ENCODE measurements around the gene TRDN. TPM values are rescaled to one million over a fixed set of nuclear protein-coding genes. Genes with fewer than 3 reads are reported as not detected.

Gene TRDN
- total and polyA plus RNA-seq, 2 donors (not counting 1 experiment from before 2014, with no cell fraction given): not detected

DNA sequence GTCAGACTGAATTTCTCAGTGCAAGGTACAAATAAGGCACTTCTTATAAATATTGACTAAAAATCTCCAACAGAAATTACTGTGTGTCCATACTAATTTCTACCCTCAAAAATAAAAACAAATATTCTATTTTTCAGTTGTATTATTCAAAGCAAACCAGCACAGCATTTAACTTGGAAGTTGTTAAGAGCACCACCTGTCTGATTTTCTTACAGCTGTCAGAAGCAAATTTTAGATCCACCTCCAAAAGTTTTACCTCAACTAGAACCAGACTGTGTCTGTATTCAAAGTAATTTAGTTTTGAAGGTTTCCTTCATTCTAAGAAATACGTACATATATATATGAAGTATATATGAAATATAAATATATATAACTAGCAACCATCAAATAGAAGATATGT is 1.2 kb downstream of the TRDN start:
- no peak overlapping the region for H3K4me2 ChIP-seq (ENCODE audit: extremely low read depth, insufficient read depth, low read length)
- H3K79me2 ChIP-seq (ENCODE audit: control insufficient read depth, insufficient read depth, low read length): no peaks in the 10 kb centered on the region
- no peaks in the 10 kb centered on the region for H3K36me3 ChIP-seq (ENCODE audit: control insufficient read depth, insufficient read depth, low read length)
- no peak overlapping the region for H3K9ac ChIP-seq (ENCODE audit: insufficient read depth, low read length)
- no peak overlapping the region for H3K27ac ChIP-seq (ENCODE audit: insufficient read depth, low read length)
- TF ChIP-seq, protein P1, sequence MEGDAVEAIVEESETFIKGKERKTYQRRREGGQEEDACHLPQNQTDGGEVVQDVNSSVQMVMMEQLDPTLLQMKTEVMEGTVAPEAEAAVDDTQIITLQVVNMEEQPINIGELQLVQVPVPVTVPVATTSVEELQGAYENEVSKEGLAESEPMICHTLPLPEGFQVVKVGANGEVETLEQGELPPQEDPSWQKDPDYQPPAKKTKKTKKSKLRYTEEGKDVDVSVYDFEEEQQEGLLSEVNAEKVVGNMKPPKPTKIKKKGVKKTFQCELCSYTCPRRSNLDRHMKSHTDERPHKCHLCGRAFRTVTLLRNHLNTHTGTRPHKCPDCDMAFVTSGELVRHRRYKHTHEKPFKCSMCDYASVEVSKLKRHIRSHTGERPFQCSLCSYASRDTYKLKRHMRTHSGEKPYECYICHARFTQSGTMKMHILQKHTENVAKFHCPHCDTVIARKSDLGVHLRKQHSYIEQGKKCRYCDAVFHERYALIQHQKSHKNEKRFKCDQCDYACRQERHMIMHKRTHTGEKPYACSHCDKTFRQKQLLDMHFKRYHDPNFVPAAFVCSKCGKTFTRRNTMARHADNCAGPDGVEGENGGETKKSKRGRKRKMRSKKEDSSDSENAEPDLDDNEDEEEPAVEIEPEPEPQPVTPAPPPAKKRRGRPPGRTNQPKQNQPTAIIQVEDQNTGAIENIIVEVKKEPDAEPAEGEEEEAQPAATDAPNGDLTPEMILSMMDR (conservative IDR thresholded peaks at IDR 0.05 in 1 of 2, IDR thresholded peaks at IDR 0.05 in 1 of 2; ENCODE audit: low read depth in 1 of 2, low read length in 2 of 2): no peak
- no peak for TF ChIP-seq EZH2 (IDR thresholded peaks at IDR 0.05; ENCODE audit: low read length, missing control alignments)
- DNase-seq (ENCODE audit: low read depth in 2 of 2): no peak
- no peaks in the 10 kb centered on the region for H3K27me3 ChIP-seq (ENCODE audit: control insufficient read depth, insufficient read depth, low read length)
- H3K9me3 ChIP-seq (ENCODE audit: control insufficient read depth, insufficient read depth, low read depth, low read length): no peaks in the 10 kb centered on the region
- no peak overlapping the region for H2AFZ ChIP-seq (ENCODE audit: low read length)
- H3K4me1 ChIP-seq (ENCODE audit: control insufficient read depth, extremely low read depth, insufficient read depth, low read length): no peaks in the 10 kb centered on the region
- no peak overlapping the region for H3K4me3 ChIP-seq (replicated peaks in 1 of 4; ENCODE audit: control extremely low read depth in 1 of 4, insufficient read depth in 1 of 4, low read depth in 3 of 4, low read length in 4 of 4)
- H4K20me1 ChIP-seq (ENCODE audit: control insufficient read depth, extremely low read depth, insufficient read depth, low read length): no peaks in the 10 kb centered on the region

DNA sequence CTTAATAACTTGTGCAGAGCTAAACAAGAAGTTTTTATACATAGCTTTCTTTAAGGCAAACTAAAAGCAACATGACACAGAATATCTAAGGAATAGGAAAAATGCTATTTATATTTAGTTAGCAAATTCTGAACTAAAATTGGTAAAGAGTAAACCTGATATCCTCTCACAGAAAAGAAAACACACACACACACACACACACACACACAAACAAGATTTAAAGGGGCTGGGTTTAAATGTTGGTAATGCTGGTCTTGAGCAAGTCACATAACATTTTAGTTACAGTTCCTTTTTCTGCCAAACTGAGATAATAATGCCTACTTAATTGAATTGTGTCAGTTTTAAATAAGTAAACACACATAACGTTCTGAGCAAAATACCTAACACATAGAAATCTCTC is 1.6 kb downstream of the TRDN start:
- no peak overlapping the region for H3K9ac ChIP-seq (ENCODE audit: insufficient read depth, low read length)
- no peak for DNase-seq (ENCODE audit: low read depth in 2 of 2)
- no peak overlapping the region for H2AFZ ChIP-seq (ENCODE audit: low read length)
- no peak overlapping the region for H3K27ac ChIP-seq (ENCODE audit: insufficient read depth, low read length)
- H3K79me2 ChIP-seq (ENCODE audit: control insufficient read depth, insufficient read depth, low read length): no peaks in the 10 kb centered on the region
- H3K4me3 ChIP-seq (replicated peaks in 1 of 4; ENCODE audit: control extremely low read depth in 1 of 4, insufficient read depth in 1 of 4, low read depth in 3 of 4, low read length in 4 of 4): no peak overlapping the region
- no peaks in the 10 kb centered on the region for H3K36me3 ChIP-seq (ENCODE audit: control insufficient read depth, insufficient read depth, low read length)
- H3K4me1 ChIP-seq (ENCODE audit: control insufficient read depth, extremely low read depth, insufficient read depth, low read length): no peaks in the 10 kb centered on the region
- TF ChIP-seq EZH2 (IDR thresholded peaks at IDR 0.05; ENCODE audit: low read length, missing control alignments): no peak
- TF ChIP-seq, protein P1 (conservative IDR thresholded peaks at IDR 0.05 in 1 of 2, IDR thresholded peaks at IDR 0.05 in 1 of 2; ENCODE audit: low read depth in 1 of 2, low read length in 2 of 2): no peak
- no peak overlapping the region for H3K4me2 ChIP-seq (ENCODE audit: extremely low read depth, insufficient read depth, low read length)
- no peaks in the 10 kb centered on the region for H3K9me3 ChIP-seq (ENCODE audit: control insufficient read depth, insufficient read depth, low read depth, low read length)
- H4K20me1 ChIP-seq (ENCODE audit: control insufficient read depth, extremely low read depth, insufficient read depth, low read length): no peaks in the 10 kb centered on the region
- H3K27me3 ChIP-seq (ENCODE audit: control insufficient read depth, insufficient read depth, low read length): no peaks in the 10 kb centered on the region

DNA sequence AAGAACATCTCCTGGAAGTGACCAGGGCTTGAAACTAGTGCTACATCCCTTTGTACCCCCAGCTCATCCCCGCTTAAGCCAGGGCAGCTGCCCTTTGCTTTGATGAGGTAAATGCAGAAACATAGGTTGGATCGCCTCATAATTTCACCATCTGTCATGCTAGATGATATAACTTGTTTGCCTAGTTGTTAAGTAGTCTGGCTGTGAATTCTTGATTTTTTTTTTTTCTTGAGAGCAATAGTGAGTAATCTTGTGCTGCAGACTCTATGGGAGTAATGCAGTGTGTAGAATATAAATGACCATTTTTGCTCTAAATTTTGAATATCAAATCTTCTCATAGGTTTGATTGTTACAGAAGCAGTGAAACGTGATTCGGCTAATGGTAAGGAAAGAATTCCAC is 4.1 kb downstream of the TRDN start:
- TF ChIP-seq, protein P1 (conservative IDR thresholded peaks at IDR 0.05 in 1 of 2, IDR thresholded peaks at IDR 0.05 in 1 of 2; ENCODE audit: low read depth in 1 of 2, low read length in 2 of 2): no peak
- no peak for TF ChIP-seq EZH2 (IDR thresholded peaks at IDR 0.05; ENCODE audit: low read length, missing control alignments)
- Histone ChIP-seq H3K9me3 (ENCODE audit: control insufficient read depth, insufficient read depth, low read depth, low read length) (no peaks in the 10 kb centered on the region), H3K27ac (ENCODE audit: insufficient read depth, low read length) (no peak overlapping the region), H3K4me3 (replicated peaks in 1 of 4; ENCODE audit: control extremely low read depth in 1 of 4, insufficient read depth in 1 of 4, low read depth in 3 of 4, low read length in 4 of 4) (no peak overlapping the region), H3K4me2 (ENCODE audit: extremely low read depth, insufficient read depth, low read length) (no peak overlapping the region), H3K4me1 (ENCODE audit: control insufficient read depth, extremely low read depth, insufficient read depth, low read length) (no peaks in the 10 kb centered on the region), H3K9ac (ENCODE audit: insufficient read depth, low read length) (no peak overlapping the region), H2AFZ (ENCODE audit: low read length) (no peak overlapping the region), H3K36me3 (ENCODE audit: control insufficient read depth, insufficient read depth, low read length) (no peaks in the 10 kb centered on the region), H3K27me3 (ENCODE audit: control insufficient read depth, insufficient read depth, low read length) (no peaks in the 10 kb centered on the region), H3K79me2 (ENCODE audit: control insufficient read depth, insufficient read depth, low read length) (no peaks in the 10 kb centered on the region), H4K20me1 (ENCODE audit: control insufficient read depth, extremely low read depth, insufficient read depth, low read length) (no peaks in the 10 kb centered on the region)
- no peak for DNase-seq (ENCODE audit: low read depth in 2 of 2)
